Caco-2 (cell line): ENCODE results near the gene C1orf105. TPM values are rescaled to one million over a fixed set of nuclear protein-coding genes. Genes with fewer than 3 reads are reported as not detected.

ENCODE experiments used
- BruUV-seq: library from RNA; stranded (reverse); fragments of 400-500 nt; replicated peaks from 2 replicates; lab custom pipeline; 2021; lab: Mats Ljungman, UMichigan
- CTCF ChIA-PET: fragments of 300-600 bp; sonication (Branson Sonifier 250); formaldehyde crosslinking; loops from one replicate; lab custom pipeline; 2022; ENCODE audit warnings: antibody characterized with exemption; lab: Charles Lee
- POLR2A ChIA-PET: fragments of 300-600 bp; sonication (Branson Sonifier 250); formaldehyde crosslinking; loops from one replicate; lab custom pipeline; 2022; ENCODE audit warnings: antibody characterized with exemption; lab: Charles Lee
- DNase-seq, 2 experiments: peaks; one replicate each; pipeline versions ENCODE4 v3.0.0 to v3.0.0-alpha.2; 2020 to 2022
- H3K27me3 ChIP-seq: replicated peaks from 2 replicates; pipeline ENCODE4 v1.6.0; 2011; ENCODE audit warnings: low read length; ENCODE audit not compliant: control insufficient read depth, insufficient read depth
- H3K36me3 ChIP-seq: 2 replicates; pipeline ENCODE4 v1.5.1; 2011; ENCODE audit warnings: low read length; ENCODE audit not compliant: control insufficient read depth, insufficient read depth
- H3K4me1 ChIP-seq: fragments of 250-450 bp; sonication (Bioruptor Pico); 2 replicates; pipeline ENCODE4 v1.5.1; 2020; ENCODE audit warnings: mild to moderate bottlenecking
- H3K4me3 ChIP-seq: 2 replicates; pipeline ENCODE4 v1.5.1; 2011; ENCODE audit warnings: low read depth, mild to moderate bottlenecking, control low read depth, low read length
- H3K9me3 ChIP-seq: fragments of 250-450 bp; sonication (Bioruptor Pico); 2 replicates; pipeline ENCODE4 v1.5.1; 2020; ENCODE audit warnings: mild to moderate bottlenecking, moderate library complexity
- H3K27ac Mint-ChIP-seq: one replicate; pipeline ENCODE4 v1.8.0; 2022; ENCODE audit warnings: mixed read lengths; ENCODE audit not compliant: unreplicated experiment
- H3K27me3 Mint-ChIP-seq: one replicate; pipeline ENCODE4 v1.8.0; 2022; ENCODE audit warnings: mixed read lengths; ENCODE audit not compliant: insufficient read depth, unreplicated experiment
- H3K36me3 Mint-ChIP-seq: one replicate; pipeline ENCODE4 v1.8.0; 2022; ENCODE audit warnings: mild to moderate bottlenecking, mixed read lengths; ENCODE audit not compliant: insufficient read depth, unreplicated experiment
- H3K4me1 Mint-ChIP-seq: one replicate; pipeline ENCODE4 v1.8.0; 2022; ENCODE audit warnings: low read depth, mixed read lengths; ENCODE audit not compliant: unreplicated experiment
- H3K4me3 Mint-ChIP-seq: one replicate; pipeline ENCODE4 v1.8.0; 2022; ENCODE audit warnings: mild to moderate bottlenecking, moderate library complexity, mixed read lengths; ENCODE audit not compliant: unreplicated experiment
- H3K9me3 Mint-ChIP-seq: one replicate; pipeline ENCODE4 v1.8.0; 2022; ENCODE audit warnings: mixed read lengths; ENCODE audit not compliant: unreplicated experiment
- CTCF ChIP-seq, 2 experiments: fragments of 200-600 bp in 1 of 2; IDR thresholded peaks; 1 replicate in 1 of 2; 2 replicates in 1 of 2; pipeline versions ENCODE4 v1.5.1 to v1.8.0; 2011 to 2022; ENCODE audit warnings: antibody characterized with exemption in 1 of 2, control low read depth in 1 of 2, inconsistent platforms in 1 of 2, low read depth in 1 of 2, low read length in 1 of 2, mild to moderate bottlenecking in 1 of 2, moderate library complexity in 1 of 2; ENCODE audit not compliant: insufficient read depth in 1 of 2, severe bottlenecking in 1 of 2, unreplicated experiment in 1 of 2
- intact Hi-C: fragments of 100-400 bp; cut with micrococcal nuclease; formaldehyde crosslinking; loops from one replicate; pipeline ENCODE4 v1.10.0; 2022; ENCODE audit not compliant: unreplicated experiment
- total RNA-seq: library from RNA; stranded (reverse); gene quantifications from 2 replicates; pipeline ENCODE4 v1.2.3, GENCODE V29; 2022

Gene C1orf105
- total RNA-seq, 1 experiment from 2014 or later, result 0.82 TPM

- no peaks in the 10 kb centered on the region for H3K36me3 ChIP-seq
- ChIA-PET POLR2A (no interaction called here), CTCF (no interaction called here)
- H3K27me3 Mint-ChIP-seq, result no peaks in the 10 kb centered on the region
- DNase-seq, result no peak
- H3K4me3 ChIP-seq, result no peak overlapping the region
- no peaks in the 10 kb centered on the region for H3K36me3 Mint-ChIP-seq
- peaks cover 71% of the 10 kb centered on the region for H3K4me1 ChIP-seq
- H3K9me3 Mint-ChIP-seq, result no peaks in the 10 kb centered on the region
- intact Hi-C loops, result loop anchor here (1.0 kb wide), 1 partner anchor 8 kb away; no protein-coding TSS in a partner anchor
- no peaks in the 10 kb centered on the region for H3K27me3 ChIP-seq
- peaks cover 52% of the 10 kb centered on the region for H3K4me1 Mint-ChIP-seq
- no TSS peak for BruUV-seq
- H3K27ac Mint-ChIP-seq, result peak overlapping the region; percentile 90
- TF ChIP-seq CTCF (IDR thresholded peaks at IDR 0.05; ENCODE audit: insufficient read depth in 1 of 2, low read depth in 1 of 2, low read length in 1 of 2, severe bottlenecking in 1 of 2, unreplicated experiment in 1 of 2), result no peak
- H3K4me3 Mint-ChIP-seq, result no peak overlapping the region
- no peaks in the 10 kb centered on the region for H3K9me3 ChIP-seq
Measured at GRCh38 chr1:172478485-172478884, 58.0 kb downstream of the C1orf105 start.

GRCh38 chr1:172480431-172480830 is 59.9 kb downstream of the C1orf105 start:
- H3K4me1 ChIP-seq, result peaks cover 72% of the 10 kb centered on the region
- CTCF ChIA-PET, result no interaction called here
- no peak overlapping the region for H3K4me3 Mint-ChIP-seq
- no peaks in the 10 kb centered on the region for H3K9me3 ChIP-seq
- no peak overlapping the region for H3K4me3 ChIP-seq
- intact Hi-C loops, result no loop called here
- H3K27ac Mint-ChIP-seq, result peak overlapping the region; percentile 27
- TF ChIP-seq CTCF (IDR thresholded peaks at IDR 0.05; ENCODE audit: insufficient read depth in 1 of 2, low read depth in 1 of 2, low read length in 1 of 2, severe bottlenecking in 1 of 2, unreplicated experiment in 1 of 2), result no peak
- H3K9me3 Mint-ChIP-seq, result no peaks in the 10 kb centered on the region
- H3K36me3 ChIP-seq, result no peaks in the 10 kb centered on the region
- POLR2A ChIA-PET, result interaction anchor here (0.7 kb wide), 1 partner anchor 8 kb away, joined by 3 read pairs; no protein-coding TSS in a partner anchor
- peaks cover 58% of the 10 kb centered on the region for H3K4me1 Mint-ChIP-seq
- DNase-seq, result no peak
- no peaks in the 10 kb centered on the region for H3K27me3 ChIP-seq
- BruUV-seq, result no TSS peak
- no peaks in the 10 kb centered on the region for H3K27me3 Mint-ChIP-seq
- no peaks in the 10 kb centered on the region for H3K36me3 Mint-ChIP-seq

- no peak overlapping the region for H3K4me3 Mint-ChIP-seq
- no peak overlapping the region for H3K4me3 ChIP-seq
- intact Hi-C loops, result no loop called here
- no peak for DNase-seq
- H3K27me3 ChIP-seq, result no peaks in the 10 kb centered on the region
- H3K4me1 Mint-ChIP-seq, result peaks cover 49% of the 10 kb centered on the region
- no peaks in the 10 kb centered on the region for H3K9me3 Mint-ChIP-seq
- no TSS peak for BruUV-seq
- H3K9me3 ChIP-seq, result no peaks in the 10 kb centered on the region
- TF ChIP-seq CTCF (IDR thresholded peaks at IDR 0.05; ENCODE audit: insufficient read depth in 1 of 2, low read depth in 1 of 2, low read length in 1 of 2, severe bottlenecking in 1 of 2, unreplicated experiment in 1 of 2), result no peak
- no peaks in the 10 kb centered on the region for H3K36me3 ChIP-seq
- no peaks in the 10 kb centered on the region for H3K36me3 Mint-ChIP-seq
- POLR2A ChIA-PET, result no interaction called here
- CTCF ChIA-PET, result interaction anchor here (0.7 kb wide), 1 partner anchor 39 kb away, joined by 4 read pairs; no protein-coding TSS in a partner anchor
- H3K4me1 ChIP-seq, result peaks cover 72% of the 10 kb centered on the region
- no peak overlapping the region for H3K27ac Mint-ChIP-seq
- H3K27me3 Mint-ChIP-seq, result no peaks in the 10 kb centered on the region
Measured at GRCh38 chr1:172482044-172482443, 61.6 kb downstream of the C1orf105 start.
